ENCODE measurements around the gene TFR2. TPM values are rescaled to one million over a fixed set of nuclear protein-coding genes. Genes with fewer than 3 reads are reported as not detected.

The TFR2 gene
- total RNA-seq, 1 donor from 2014 or later = 0.50 TPM

DNA sequence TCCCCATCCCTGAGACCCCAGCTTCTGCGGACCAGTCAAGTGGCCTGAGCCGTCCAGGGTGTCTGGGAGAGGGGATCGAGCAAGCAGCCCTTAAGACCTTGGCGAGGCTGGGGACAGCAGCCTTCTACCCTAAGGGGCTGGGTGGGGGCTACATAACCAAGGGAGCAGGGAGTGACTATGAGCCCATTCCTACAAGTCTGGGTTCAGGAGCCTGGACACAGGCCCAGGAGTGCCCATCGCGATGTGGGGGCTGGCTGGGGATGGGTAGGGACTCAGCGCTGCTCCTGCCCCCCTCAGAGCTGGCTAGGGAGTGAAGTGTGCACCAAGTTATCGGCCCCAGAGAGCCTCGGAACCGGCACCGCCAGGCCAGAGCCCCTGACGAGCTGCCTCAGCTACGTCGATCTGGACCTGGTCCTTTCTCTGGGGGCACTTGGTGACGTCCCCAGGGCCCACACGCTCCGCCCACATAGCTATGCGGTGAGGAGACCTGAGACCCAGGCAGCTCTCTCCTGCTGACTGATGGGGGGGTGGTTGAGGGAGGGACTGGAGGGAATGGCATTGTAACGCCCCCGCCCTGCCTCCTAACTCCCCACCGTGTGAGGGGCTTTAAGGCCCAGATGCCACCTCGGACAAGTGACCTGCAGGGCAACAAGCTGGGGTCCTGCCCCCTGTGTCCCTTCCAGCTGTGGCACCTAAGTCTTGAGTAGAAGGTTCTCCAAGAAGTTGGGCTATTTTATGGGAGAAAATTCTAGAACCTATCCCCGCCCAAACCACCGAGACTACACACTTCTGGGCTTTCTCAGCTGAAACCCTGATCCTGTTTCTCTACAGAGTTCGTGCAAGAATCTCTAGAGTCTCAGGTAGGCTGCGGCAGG is 70.2 kb downstream of the TFR2 start:
- Histone ChIP-seq H3K4me3 (ENCODE audit: insufficient read depth, low read depth, low read length) (no peak overlapping the region), H2AFZ (ENCODE audit: low read depth, low read length) (no peak overlapping the region), H3K4me1 (ENCODE audit: insufficient read depth, low read length) (peaks cover 29% of the 10 kb centered on the region), H3K9me3 (ENCODE audit: insufficient read depth, low read depth, low read length) (no peaks in the 10 kb centered on the region), H3K27ac (ENCODE audit: low read depth, low read length) (no peak overlapping the region), H3K4me2 (ENCODE audit: low read length) (no peak overlapping the region), H3K9ac (ENCODE audit: low read length) (no peak overlapping the region), H3K36me3 (ENCODE audit: insufficient read depth, low read length) (no peaks in the 10 kb centered on the region), H3K79me2 (ENCODE audit: insufficient read depth, low read length) (no peaks in the 10 kb centered on the region), H4K20me1 (ENCODE audit: insufficient read depth, low read length) (no peaks in the 10 kb centered on the region), H3K27me3 (ENCODE audit: insufficient read depth, low read length) (no peaks in the 10 kb centered on the region)
- Mint-ChIP-seq H3K27ac (ENCODE audit: unreplicated experiment) (peak overlapping the region; percentile 59), H3K27me3 (ENCODE audit: low read depth, unreplicated experiment) (peaks cover 5% of the 10 kb centered on the region), H3K4me1 (ENCODE audit: low read depth, unreplicated experiment) (peaks cover 6% of the 10 kb centered on the region), H3K4me3 (ENCODE audit: unreplicated experiment) (no peak overlapping the region), H3K9me3 (ENCODE audit: unreplicated experiment) (no peaks in the 10 kb centered on the region), H3K36me3 (ENCODE audit: low read depth, unreplicated experiment) (peaks cover under 1% of the 10 kb centered on the region)
- no peak for TF ChIP-seq EZH2 (IDR thresholded peaks at IDR 0.05; ENCODE audit: insufficient read depth, low read length)
- FAIRE-seq = no peak
- no peak for DNase-seq (ENCODE audit: low read depth)

Other genes starting within 250 kb of the TFR2 start
- gene ZCWPW1, start 212.8 kb downstream of the TFR2 start, total RNA-seq = 2.1 and 2.6 TPM in 2 replicates
- 20.2 and 20.5 TPM in 2 replicates for gene MEPCE, start 211.7 kb downstream of the TFR2 start, total RNA-seq
- gene PPP1R35, start 205.1 kb downstream of the TFR2 start, total RNA-seq = 18.5 and 19.7 TPM in 2 replicates
- 2.5 and 2.6 TPM in 2 replicates for gene SPACDR, start 177.3 kb downstream of the TFR2 start, total RNA-seq
- 52.9 and 53.4 TPM in 2 replicates for gene TSC22D4, start 162.3 kb downstream of the TFR2 start, total RNA-seq
- gene NYAP1, start 157.6 kb downstream of the TFR2 start, total RNA-seq = 2.5 and 2.6 TPM in 2 replicates
- gene AGFG2, start 102.3 kb downstream of the TFR2 start, total RNA-seq = 6.2 and 7.1 TPM in 2 replicates
- gene SAP25, start 67.7 kb downstream of the TFR2 start, total RNA-seq = 1.4 and 1.9 TPM in 2 replicates
- 52.7 and 62.5 TPM in 2 replicates for gene LRCH4, start 55.4 kb downstream of the TFR2 start, total RNA-seq
- 0.17 and 0.52 TPM in 2 replicates for gene FBXO24, start 55.2 kb downstream of the TFR2 start, total RNA-seq
- gene PCOLCE, start 39.2 kb downstream of the TFR2 start, total RNA-seq = 10.8 and 15.5 TPM in 2 replicates
- 18.8 and 20.2 TPM in 2 replicates for gene MOSPD3, start 29.0 kb downstream of the TFR2 start, total RNA-seq
- gene ACTL6B, start 14.9 kb upstream of the TFR2 start, total RNA-seq = not detected in 2 replicates
- gene GNB2, start 32.2 kb upstream of the TFR2 start, total RNA-seq = 270 and 274 TPM in 2 replicates
- gene GIGYF1, start 52.7 kb upstream of the TFR2 start, total RNA-seq = 21.3 and 23.2 TPM in 2 replicates
- gene POP7, start 64.6 kb upstream of the TFR2 start, total RNA-seq = 39.1 and 40.6 TPM in 2 replicates
- gene EPO, start 78.9 kb upstream of the TFR2 start, total RNA-seq = not detected in 2 replicates
- gene ZAN, start 92.0 kb upstream of the TFR2 start, total RNA-seq = not detected in 2 replicates
- gene EPHB4, start 186.0 kb upstream of the TFR2 start, total RNA-seq = 62.4 and 73.6 TPM in 2 replicates
- gene SLC12A9, start 211.2 kb upstream of the TFR2 start, total RNA-seq = 26.7 and 30.5 TPM in 2 replicates
- gene TRIP6, start 225.8 kb upstream of the TFR2 start, total RNA-seq = 86.9 and 99.9 TPM in 2 replicates
- 112 and 118 TPM in 2 replicates for gene SRRT, start 233.6 kb upstream of the TFR2 start, total RNA-seq
- 2.7 and 3.3 TPM in 2 replicates for gene UFSP1, start 248.2 kb upstream of the TFR2 start, total RNA-seq